Spleen (tissue), 11 donors: ENCODE results near the gene SHKBP1. TPM values are rescaled to one million over a fixed set of nuclear protein-coding genes. Genes with fewer than 3 reads are reported as not detected.
"Not testable (repeated sequence)": the region's sequence is repeated elsewhere in the genome, so short reads cannot be mapped to it uniquely, and the experiment has no call there.

Source experiments
- DNase-seq: peaks from one replicate; pipeline ENCODE4 v3.0.0-alpha.2; 2020
- H3K27ac ChIP-seq, 8 donors: fragments of 200-600 bp; sonication (generic) in 7 of 8; 1 replicate in 4 of 8; 2 replicates in 4 of 8; pipeline versions ENCODE4 v1.5.0 to v1.8.0; 2016 to 2021; ENCODE audit warnings: inconsistent platforms in 4 of 8, mild to moderate bottlenecking in 4 of 8, moderate library complexity in 1 of 8
- H3K27me3 ChIP-seq, 7 donors: fragments of 200-600 bp; sonication (generic) in 6 of 7; replicated peaks in 1 of 7; 1 replicate in 4 of 7; 2 replicates in 3 of 7; pipeline versions ENCODE4 v1.5.0 to v1.8.0; 2016 to 2021; ENCODE audit warnings: inconsistent platforms in 3 of 7, mild to moderate bottlenecking in 1 of 7
- H3K36me3 ChIP-seq, 6 donors: fragments of 200-600 bp; sonication (generic) in 5 of 6; 1 replicate in 4 of 6; 2 replicates in 2 of 6; pipeline versions ENCODE4 v1.5.0 to v1.8.0; 2016 to 2021; ENCODE audit warnings: inconsistent platforms in 2 of 6
- H3K4me1 ChIP-seq, 6 donors: fragments of 200-600 bp; sonication (generic) in 5 of 6; 1 replicate in 3 of 6; 2 replicates in 3 of 6; pipeline versions ENCODE4 v1.5.0 to v1.8.0; 2016 to 2021; ENCODE audit warnings: inconsistent platforms in 3 of 6
- H3K4me3 ChIP-seq, 8 donors: fragments of 200-600 bp; sonication (generic) in 7 of 8; 1 replicate in 4 of 8; 2 replicates in 4 of 8; pipeline versions ENCODE4 v1.5.0 to v1.8.0; 2016 to 2021; ENCODE audit warnings: inconsistent platforms in 4 of 8, mild to moderate bottlenecking in 4 of 8, moderate library complexity in 2 of 8
- H3K9me3 ChIP-seq, 8 donors: fragments of 200-600 bp; sonication (generic) in 7 of 8; 1 replicate in 4 of 8; 2 replicates in 4 of 8; pipeline versions ENCODE4 v1.5.0 to v1.8.0; 2016 to 2021; ENCODE audit warnings: inconsistent platforms in 4 of 8
- POLR2A ChIP-seq, 3 donors: fragments of 450-650 bp; IDR thresholded peaks; one replicate each; pipeline ENCODE4 v1.5.1; 2017; ENCODE audit warnings: antibody characterized with exemption in 3 of 3, mild to moderate bottlenecking in 1 of 3
- POLR2AphosphoS5 ChIP-seq, 3 donors: sonication (generic); formaldehyde crosslinking; IDR thresholded peaks; one replicate each; pipeline ENCODE4 v1.5.1; 2017; ENCODE audit warnings: antibody characterized with exemption in 3 of 3
- WGBS, 5 donors: extraction: QIAGEN DNeasy Blood & Tissue Kit in 3 of 5; methylation state at CpG; one replicate each; pipeline versions ENCODE4 v1.1.5 to v1.1.7; 2013 to 2018; 5-methylcytosine and 5-hydroxymethylcytosine counted together
- intact Hi-C: fragments of 100-400 bp; cut with DNase I; formaldehyde crosslinking; loops from one replicate; pipeline ENCODE4 v1.15.0; 2023; ENCODE audit warnings: low total_unique reads
- polyA plus RNA-seq, 3 donors: library from polyadenylated mRNA; stranded (reverse); fragments of 200-250 nt; gene quantifications; one replicate each; pipeline ENCODE4 v1.2.1, GENCODE V29; 2013
- total RNA-seq, 7 donors: library from RNA; depleted of rRNA in 3 of 7; stranded (reverse); fragments of >200 nt in 3 of 7; fragmentation: NEBNext Ultra II Directional in 4 of 7; extraction: Animal tissue kit (Norgen Biotek cat#: 25700) in 4 of 7; gene quantifications; one replicate each; pipeline versions ENCODE4 v1.1.0 to v1.2.1, GENCODE V29; 2016 to 2021
- TF ChIP-seq, protein P1 (sequence below), 11 experiments: fragments of 200-600 bp in 7 of 11; fragments of 450-650 bp in 4 of 11; sonication (generic) in 4 of 11; IDR thresholded peaks in 8 of 11; conservative IDR thresholded peaks in 3 of 11; 1 replicate in 7 of 11; 2 replicates in 4 of 11; pipeline versions ENCODE4 v1.4.0 to v1.8.0; 2016 to 2021; ENCODE audit warnings: antibody characterized with exemption in 11 of 11, inconsistent platforms in 4 of 11, mild to moderate bottlenecking in 1 of 11
- donor health status: healthy with polysubstance abuse.
- donor health status: DM: no; HTN: no; CAD: no; lungs with moderate emphysema.
- donor health status: DM: no; HTN: no; CAD: no.
- donor health status: Bipolar disorder and iron deficiency.
- donor health status: healthy.
- donor health status: DM: no; HTN: no; CAD: no.
- donor health status: DM: yes; HTN: yes; CAD: no.

SHKBP1 gene
- total and polyA plus RNA-seq, 10 donors: 102 to 282 (median 151) TPM

DNA sequence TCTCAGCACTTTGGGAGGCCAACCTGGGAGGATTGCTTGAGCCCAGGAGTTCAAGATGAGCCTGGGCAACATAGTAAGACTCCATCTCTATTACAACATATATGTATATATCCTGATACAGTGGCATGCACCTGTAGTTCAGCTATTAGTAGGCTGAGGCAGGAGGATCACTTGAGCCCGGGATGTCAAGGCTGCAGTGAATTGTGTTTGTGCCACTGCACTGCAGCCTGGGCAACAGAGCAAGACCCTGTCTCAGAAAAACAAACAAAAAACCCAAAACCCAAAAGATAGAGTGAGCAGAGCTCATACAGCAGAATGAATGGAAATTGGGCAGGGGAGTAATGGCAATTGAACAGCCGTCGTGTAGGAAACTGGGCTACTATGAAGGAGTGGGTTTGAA lies 17.3 kb upstream of the SHKBP1 start:
- Histone ChIP-seq H3K27ac (no peak overlapping the region), H3K4me1 (no peaks in the 10 kb centered on the region), H3K4me3 (no peak overlapping the region), H3K36me3 (no peaks in the 10 kb centered on the region), H3K27me3 (peaks cover 0 to 78% (median 14%) of the 10 kb centered on the region in 7 donors), H3K9me3 (no peaks in the 10 kb centered on the region)
- DNase-seq: no peak
- 65 to 89% (median 81%) methylated on average over 3 of the region's 3 CpGs for WGBS, 5 donors
- TF ChIP-seq POLR2A (IDR thresholded peaks at IDR 0.05) (no peak), POLR2AphosphoS5 (IDR thresholded peaks at IDR 0.05) (no peak)
- TF ChIP-seq, protein P1, sequence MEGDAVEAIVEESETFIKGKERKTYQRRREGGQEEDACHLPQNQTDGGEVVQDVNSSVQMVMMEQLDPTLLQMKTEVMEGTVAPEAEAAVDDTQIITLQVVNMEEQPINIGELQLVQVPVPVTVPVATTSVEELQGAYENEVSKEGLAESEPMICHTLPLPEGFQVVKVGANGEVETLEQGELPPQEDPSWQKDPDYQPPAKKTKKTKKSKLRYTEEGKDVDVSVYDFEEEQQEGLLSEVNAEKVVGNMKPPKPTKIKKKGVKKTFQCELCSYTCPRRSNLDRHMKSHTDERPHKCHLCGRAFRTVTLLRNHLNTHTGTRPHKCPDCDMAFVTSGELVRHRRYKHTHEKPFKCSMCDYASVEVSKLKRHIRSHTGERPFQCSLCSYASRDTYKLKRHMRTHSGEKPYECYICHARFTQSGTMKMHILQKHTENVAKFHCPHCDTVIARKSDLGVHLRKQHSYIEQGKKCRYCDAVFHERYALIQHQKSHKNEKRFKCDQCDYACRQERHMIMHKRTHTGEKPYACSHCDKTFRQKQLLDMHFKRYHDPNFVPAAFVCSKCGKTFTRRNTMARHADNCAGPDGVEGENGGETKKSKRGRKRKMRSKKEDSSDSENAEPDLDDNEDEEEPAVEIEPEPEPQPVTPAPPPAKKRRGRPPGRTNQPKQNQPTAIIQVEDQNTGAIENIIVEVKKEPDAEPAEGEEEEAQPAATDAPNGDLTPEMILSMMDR (IDR thresholded peaks at IDR 0.05 in 8 of 11, conservative IDR thresholded peaks at IDR 0.05 in 3 of 11): no peak
- intact Hi-C loops: no loop called here

DNA sequence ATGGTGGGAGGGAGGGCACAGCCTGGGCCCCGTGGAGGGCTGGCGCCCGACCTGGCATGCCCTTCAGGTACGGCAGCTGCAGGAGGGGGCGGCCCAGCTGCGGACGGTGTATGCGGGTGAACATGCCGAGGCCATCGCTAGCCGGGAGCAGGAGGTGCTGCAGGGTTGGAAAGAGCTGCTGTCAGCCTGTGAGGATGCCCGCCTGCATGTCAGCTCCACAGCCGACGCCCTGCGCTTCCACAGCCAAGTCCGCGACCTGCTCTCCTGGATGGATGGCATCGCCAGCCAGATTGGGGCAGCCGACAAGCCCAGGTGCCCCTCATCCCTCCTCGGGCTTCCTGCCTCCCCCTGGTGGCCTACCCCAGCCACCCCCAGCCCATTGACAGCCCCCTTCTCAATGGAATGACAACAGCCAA lies 16.6 kb upstream of the SHKBP1 start:
- WGBS, 5 donors: 72 to 82% (median 80%) methylated on average over 16 to 20 of the region's 20 CpGs
- no peak overlapping the region for H3K4me3 ChIP-seq
- no peak overlapping the region for H3K27ac ChIP-seq
- H3K36me3 ChIP-seq: no peaks in the 10 kb centered on the region
- no peak for DNase-seq
- intact Hi-C loops: no loop called here
- peaks cover 0 to 78% (median 14%) of the 10 kb centered on the region in 7 donors for H3K27me3 ChIP-seq
- no peaks in the 10 kb centered on the region for H3K9me3 ChIP-seq
- no peaks in the 10 kb centered on the region for H3K4me1 ChIP-seq
- TF ChIP-seq POLR2AphosphoS5 (IDR thresholded peaks at IDR 0.05) (no peak), POLR2A (IDR thresholded peaks at IDR 0.05) (no peak)
- TF ChIP-seq, protein P1 (IDR thresholded peaks at IDR 0.05 in 8 of 11, conservative IDR thresholded peaks at IDR 0.05 in 3 of 11): no peak

DNA sequence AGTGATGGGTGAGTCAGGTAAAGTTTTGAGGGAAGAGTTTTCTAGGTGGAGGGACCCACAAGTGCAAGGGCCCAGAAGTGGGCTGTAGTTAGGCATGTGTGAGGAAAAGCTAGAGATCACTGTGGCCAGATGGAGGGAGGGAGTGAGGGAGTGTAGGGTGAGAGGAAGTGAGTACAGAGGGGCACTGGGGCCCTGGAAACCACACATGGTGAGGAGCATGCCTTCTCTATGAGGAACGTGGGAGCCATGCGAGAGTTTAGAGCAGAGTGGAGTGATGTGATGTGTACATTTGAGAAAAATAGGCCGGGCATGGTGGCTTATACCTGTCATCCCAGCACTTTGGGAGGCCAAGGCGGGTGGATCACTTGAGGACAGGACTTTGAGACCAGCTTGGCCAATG lies 14.7 kb upstream of the SHKBP1 start:
- no peak for DNase-seq
- H3K4me1 ChIP-seq: peaks cover 0 to 3% (median 0%) of the 10 kb centered on the region in 6 donors
- WGBS, 5 donors: 50 to 60% (median 51%) methylated on average over 4 of the region's 4 CpGs
- H3K9me3 ChIP-seq: no peaks in the 10 kb centered on the region
- H3K4me3 ChIP-seq: no peak overlapping the region
- TF ChIP-seq POLR2AphosphoS5 (IDR thresholded peaks at IDR 0.05) (no peak), POLR2A (IDR thresholded peaks at IDR 0.05) (no peak)
- TF ChIP-seq, protein P1 (IDR thresholded peaks at IDR 0.05 in 8 of 11, conservative IDR thresholded peaks at IDR 0.05 in 3 of 11): no peak
- no peak overlapping the region for H3K27ac ChIP-seq
- H3K36me3 ChIP-seq: no peaks in the 10 kb centered on the region
- intact Hi-C loops: no loop called here
- peaks cover 0 to 79% (median 32%) of the 10 kb centered on the region in 7 donors for H3K27me3 ChIP-seq

DNA sequence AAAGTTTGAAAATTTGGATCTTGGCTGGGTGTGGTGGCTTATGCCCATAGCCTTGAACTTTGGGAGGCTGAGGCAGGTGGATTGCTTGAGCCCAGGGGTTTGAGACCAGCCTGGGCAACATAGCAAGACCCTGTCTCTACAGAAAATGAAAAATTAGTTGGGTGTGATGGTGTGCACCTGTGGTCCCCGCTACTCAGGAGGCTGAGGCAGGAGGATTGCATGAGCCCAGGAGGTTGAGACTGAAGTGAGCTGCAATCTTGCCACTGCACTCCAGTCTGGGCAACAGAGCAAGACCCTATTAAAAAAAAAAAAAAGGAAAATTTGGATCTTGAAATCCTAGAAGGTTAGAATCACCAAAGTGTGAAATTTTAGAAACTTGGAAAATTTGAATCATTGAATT lies 12.1 kb upstream of the SHKBP1 start:
- H3K9me3 ChIP-seq, intact Hi-C loops, H3K4me3 ChIP-seq, H3K27ac ChIP-seq, DNase-seq, H3K36me3 ChIP-seq: not testable (repeated sequence)
- H3K4me1 ChIP-seq: peaks cover 5 to 20% (median 11%) of the 10 kb centered on the region in 6 donors
- 81 to 100% (median 90%) methylated on average over 1 of the region's 1 CpG for WGBS, 5 donors
- H3K27me3 ChIP-seq: peaks cover 0 to 99% (median 51%) of the 10 kb centered on the region in 7 donors

DNA sequence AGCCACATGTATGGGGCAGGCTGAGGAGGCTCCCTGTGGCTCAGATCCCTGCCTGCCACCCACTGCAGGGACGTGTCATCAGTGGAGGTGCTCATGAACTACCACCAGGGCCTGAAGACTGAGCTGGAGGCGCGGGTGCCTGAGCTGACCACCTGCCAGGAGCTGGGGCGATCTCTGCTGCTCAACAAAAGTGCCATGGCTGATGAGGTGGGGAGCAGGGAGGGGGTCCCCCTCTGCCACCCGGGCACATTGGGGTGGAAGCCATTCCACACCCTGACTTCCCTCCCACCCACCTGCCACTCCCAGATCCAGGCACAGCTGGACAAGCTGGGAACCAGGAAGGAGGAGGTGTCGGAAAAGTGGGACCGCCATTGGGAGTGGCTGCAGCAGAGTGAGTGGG lies 11.3 kb upstream of the SHKBP1 start:
- no peak for DNase-seq
- Histone ChIP-seq H3K27me3 (peaks cover 0 to 92% (median 51%) of the 10 kb centered on the region in 7 donors), H3K27ac (no peak overlapping the region)

More for the DNA sequence above, 11.3 kb upstream of the SHKBP1 start:
- Histone ChIP-seq H3K4me3 (no peak overlapping the region), H3K36me3 (no peaks in the 10 kb centered on the region), H3K4me1 (peaks cover 5 to 27% (median 16%) of the 10 kb centered on the region in 6 donors), H3K9me3 (no peaks in the 10 kb centered on the region)
- intact Hi-C loops: no loop called here
- 76 to 86% (median 79%) methylated on average over 7 of the region's 7 CpGs for WGBS, 5 donors
- no peak for TF ChIP-seq POLR2AphosphoS5 (IDR thresholded peaks at IDR 0.05)
- TF ChIP-seq, protein P1 (IDR thresholded peaks at IDR 0.05 in 8 of 11, conservative IDR thresholded peaks at IDR 0.05 in 3 of 11): no peak
